Measurements from ENCODE around the gene CDCA4. TPM values are rescaled to one million over a fixed set of nuclear protein-coding genes. Genes with fewer than 3 reads are reported as not detected.
"Not testable (repeated sequence)": the region's sequence is repeated elsewhere in the genome, so short reads cannot be mapped to it uniquely, and the experiment has no call there.

Gene CDCA4
- polyA plus RNA-seq, 1 of the 3 experiments (the other 2 are of a cell fraction): 26.8 TPM

DNA sequence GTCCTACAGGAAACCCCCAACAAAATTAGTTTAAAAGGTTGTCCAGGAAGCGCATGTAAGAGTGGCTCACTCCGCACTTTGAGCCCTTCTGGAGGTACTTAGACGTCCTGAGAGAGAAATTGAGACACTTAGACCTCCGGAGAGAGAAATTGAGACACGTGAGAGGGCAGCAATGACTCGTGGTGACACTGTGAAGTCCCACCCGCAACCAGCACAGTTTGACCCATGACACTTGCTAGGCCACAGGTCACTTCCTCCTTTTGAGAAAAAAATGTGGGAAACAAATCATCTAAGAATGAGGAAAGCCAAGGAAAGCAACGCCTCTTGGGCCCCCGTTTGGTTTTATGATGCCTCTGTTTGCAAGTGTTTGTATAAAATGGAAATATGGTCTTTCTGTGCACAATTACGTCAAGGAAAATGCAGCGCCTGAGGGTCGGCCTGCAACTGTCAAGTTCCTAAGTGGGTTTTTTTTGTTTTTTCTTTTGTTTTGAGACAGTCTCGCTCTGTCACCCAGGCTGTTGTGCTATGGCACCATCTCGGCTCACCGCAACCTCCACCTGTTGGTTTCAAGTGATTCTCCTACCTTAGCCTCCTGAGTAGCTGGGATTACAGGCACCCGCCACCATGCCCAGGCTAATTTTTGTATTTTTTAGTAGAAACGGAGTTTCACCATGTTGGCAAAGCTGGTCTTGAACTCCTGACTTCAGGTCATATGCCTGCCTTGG lies 13.6 kb upstream of the CDCA4 start:
- H3K4me2 ChIP-seq: no peak overlapping the region
- H3K4me3 ChIP-seq (ENCODE audit: low read depth in 2 of 2, low read length in 1 of 2): no peak overlapping the region
- no peaks in the 10 kb centered on the region for H3K79me2 ChIP-seq (ENCODE audit: insufficient read depth)
- no peak overlapping the region for H3K9ac ChIP-seq
- H3K27ac ChIP-seq (ENCODE audit: low read depth in 2 of 2, low read length in 1 of 2): no peak overlapping the region
- no peaks in the 10 kb centered on the region for H3K9me2 ChIP-seq
- WGBS (ENCODE audit: low lambda C conversion rate): 84% methylated on average over 17 of the region's 17 CpGs
- H3F3A ChIP-seq (replicated peaks; ENCODE audit: insufficient read depth): peaks cover 4% of the 10 kb centered on the region
- peaks cover 0 to 9% of the 10 kb centered on the region in 2 experiments; a peak in 1 of 4 replicates for H3K4me1 ChIP-seq (ENCODE audit: control insufficient read depth in 1 of 2, insufficient read depth in 2 of 2, low read depth in 1 of 2, low read length in 1 of 2)
- no peak for DNase-seq
- no peaks in the 10 kb centered on the region for H3K36me3 ChIP-seq (replicated peaks in 1 of 2; ENCODE audit: control insufficient read depth in 1 of 2, insufficient read depth in 2 of 2, low read length in 1 of 2)
- no peaks in the 10 kb centered on the region for H4K20me1 ChIP-seq (ENCODE audit: insufficient read depth)
- ChIA-PET CTCF (interaction anchor here (0.6 to 5.3 kb wide), 4 partner anchors 11 to 59 kb away, joined by 3 to 55 read pairs (median 10); no protein-coding TSS in a partner anchor), POLR2A (interaction anchor here (0.7 kb wide), 1 partner anchor 142 kb away, joined by 4 read pairs; no protein-coding TSS in a partner anchor)
- TF ChIP-seq YY1 (IDR thresholded peaks at IDR 0.05; ENCODE audit: low read depth): no peak
- no peak for TF ChIP-seq JUND (IDR thresholded peaks at IDR 0.05)
- TF ChIP-seq, protein P1, sequence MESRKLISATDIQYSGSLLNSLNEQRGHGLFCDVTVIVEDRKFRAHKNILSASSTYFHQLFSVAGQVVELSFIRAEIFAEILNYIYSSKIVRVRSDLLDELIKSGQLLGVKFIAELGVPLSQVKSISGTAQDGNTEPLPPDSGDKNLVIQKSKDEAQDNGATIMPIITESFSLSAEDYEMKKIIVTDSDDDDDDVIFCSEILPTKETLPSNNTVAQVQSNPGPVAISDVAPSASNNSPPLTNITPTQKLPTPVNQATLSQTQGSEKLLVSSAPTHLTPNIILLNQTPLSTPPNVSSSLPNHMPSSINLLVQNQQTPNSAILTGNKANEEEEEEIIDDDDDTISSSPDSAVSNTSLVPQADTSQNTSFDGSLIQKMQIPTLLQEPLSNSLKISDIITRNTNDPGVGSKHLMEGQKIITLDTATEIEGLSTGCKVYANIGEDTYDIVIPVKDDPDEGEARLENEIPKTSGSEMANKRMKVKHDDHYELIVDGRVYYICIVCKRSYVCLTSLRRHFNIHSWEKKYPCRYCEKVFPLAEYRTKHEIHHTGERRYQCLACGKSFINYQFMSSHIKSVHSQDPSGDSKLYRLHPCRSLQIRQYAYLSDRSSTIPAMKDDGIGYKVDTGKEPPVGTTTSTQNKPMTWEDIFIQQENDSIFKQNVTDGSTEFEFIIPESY (IDR thresholded peaks at IDR 0.05; ENCODE audit: borderline replicate concordance, low read depth): no peak
- no peak for TF ChIP-seq MEF2A (IDR thresholded peaks at IDR 0.05; ENCODE audit: borderline replicate concordance, low read depth)
- no peaks in the 10 kb centered on the region for H3K27me3 ChIP-seq (ENCODE audit: insufficient read depth)
- H3K9me3 ChIP-seq: no peaks in the 10 kb centered on the region
- H2AFZ ChIP-seq (ENCODE audit: low read depth): no peak overlapping the region

DNA sequence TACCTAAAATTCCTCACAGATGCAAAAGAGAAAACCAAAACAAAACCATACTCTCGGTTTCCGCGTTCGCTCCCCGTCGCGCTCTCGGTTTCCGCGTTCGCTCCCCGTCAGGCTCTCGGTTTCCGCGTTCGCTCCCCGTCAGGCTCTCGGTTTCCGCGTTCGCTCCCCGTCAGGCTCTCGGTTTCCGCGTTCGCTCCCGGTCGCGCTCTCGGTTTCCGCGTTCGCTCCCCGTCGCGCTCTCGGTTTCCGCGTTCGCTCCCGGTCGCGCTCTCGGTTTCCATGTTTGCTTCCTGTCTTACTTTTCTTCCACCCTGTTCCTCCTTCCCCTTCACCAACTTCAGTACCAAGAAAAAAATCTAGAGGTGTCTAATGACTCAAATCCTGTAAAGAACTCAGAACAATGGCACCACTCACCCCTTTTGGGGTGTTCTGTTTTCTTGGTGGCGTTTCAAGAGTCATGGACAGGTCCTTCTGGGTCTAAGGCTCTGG lies 12.6 kb upstream of the CDCA4 start:
- H3F3A ChIP-seq (replicated peaks; ENCODE audit: insufficient read depth); H3K9me2 ChIP-seq; DNase-seq; POLR2A ChIA-PET; H3K9me3 ChIP-seq; H4K20me1 ChIP-seq (ENCODE audit: insufficient read depth); H3K9ac ChIP-seq; H3K4me3 ChIP-seq (ENCODE audit: low read depth in 2 of 2, low read length in 1 of 2); H3K27me3 ChIP-seq (ENCODE audit: insufficient read depth); H3K27ac ChIP-seq (ENCODE audit: low read depth in 2 of 2, low read length in 1 of 2); H3K4me2 ChIP-seq; H3K79me2 ChIP-seq (ENCODE audit: insufficient read depth); H2AFZ ChIP-seq (ENCODE audit: low read depth); H3K36me3 ChIP-seq (replicated peaks in 1 of 2; ENCODE audit: control insufficient read depth in 1 of 2, insufficient read depth in 2 of 2, low read length in 1 of 2): not testable (repeated sequence)
- CTCF ChIA-PET: interaction anchor here (5.3 to 6.6 kb wide), 2 partner anchors 11 to 12 kb away, joined by 55 to 63 read pairs; no protein-coding TSS in a partner anchor
- H3K4me1 ChIP-seq (ENCODE audit: control insufficient read depth in 1 of 2, insufficient read depth in 2 of 2, low read depth in 1 of 2, low read length in 1 of 2): peaks cover 0 to 11% of the 10 kb centered on the region in 2 experiments; a peak in 1 of 4 replicates
- 82% methylated on average over 36 of the region's 45 CpGs for WGBS (ENCODE audit: low lambda C conversion rate)

DNA sequence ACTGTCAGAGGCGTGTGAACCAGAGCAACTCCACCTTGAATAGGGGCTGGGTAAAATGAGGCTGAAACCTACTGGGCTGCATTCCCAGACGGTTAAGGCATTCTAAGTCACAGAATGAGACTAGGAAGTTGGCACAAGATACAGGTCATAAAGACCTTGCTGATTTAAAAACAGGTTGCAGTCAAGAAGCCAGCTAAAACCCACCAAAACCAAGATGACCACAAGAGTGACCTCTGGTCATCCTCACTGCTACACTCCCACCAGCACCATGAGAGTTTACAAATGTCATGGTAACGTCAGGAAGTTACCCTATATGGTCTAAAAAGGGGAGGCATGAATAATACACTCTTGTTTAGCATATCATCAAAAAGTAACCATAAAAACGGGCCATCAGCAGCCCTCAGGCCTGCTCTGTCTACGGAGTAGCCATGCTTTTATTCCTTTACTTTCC lies 11.6 kb upstream of the CDCA4 start:
- DNase-seq; H3K4me3 ChIP-seq (ENCODE audit: low read depth in 2 of 2, low read length in 1 of 2); H3K9ac ChIP-seq; H4K20me1 ChIP-seq (ENCODE audit: insufficient read depth); H3K9me2 ChIP-seq; H3K36me3 ChIP-seq (replicated peaks in 1 of 2; ENCODE audit: control insufficient read depth in 1 of 2, insufficient read depth in 2 of 2, low read length in 1 of 2); H3K79me2 ChIP-seq (ENCODE audit: insufficient read depth); H2AFZ ChIP-seq (ENCODE audit: low read depth); H3K9me3 ChIP-seq; H3K27me3 ChIP-seq (ENCODE audit: insufficient read depth); H3K27ac ChIP-seq (ENCODE audit: low read depth in 2 of 2, low read length in 1 of 2); H3K4me2 ChIP-seq: not testable (repeated sequence)
- Histone ChIP-seq H3K4me1 (ENCODE audit: control insufficient read depth in 1 of 2, insufficient read depth in 2 of 2, low read depth in 1 of 2, low read length in 1 of 2) (peaks cover 1 to 11% of the 10 kb centered on the region in 2 experiments; a peak in 2 of 4 replicates), H3F3A (replicated peaks; ENCODE audit: insufficient read depth) (peaks cover 13% of the 10 kb centered on the region)
- POLR2A ChIA-PET: interaction anchor here (0.6 kb wide), 1 partner anchor 13 kb away, joined by 3 read pairs; no protein-coding TSS in a partner anchor
- CTCF ChIA-PET: interaction anchor here (1.2 to 6.6 kb wide), 2 partner anchors 12 to 54 kb away, joined by 3 to 63 read pairs; no protein-coding TSS in a partner anchor
- WGBS (ENCODE audit: low lambda C conversion rate): 90% methylated on average over 5 of the region's 5 CpGs
